Endothelial cell of umbilical vein (primary cell): ENCODE data around the gene FRYL. TPM values are rescaled to one million over a fixed set of nuclear protein-coding genes. Genes with fewer than 3 reads are reported as not detected.

Source experiments
- BruUV-seq: library from RNA; stranded (reverse); fragments of 400-500 nt; replicated peaks from 2 replicates; lab custom pipeline; 2021; lab: Mats Ljungman, UMichigan
- CTCF ChIA-PET: fragments of 300-600, 350-600 bp; sonication (Branson Sonifier 250); formaldehyde crosslinking; loops from one replicate; lab custom pipeline; 2021; ENCODE audit warnings: antibody characterized with exemption, inconsistent platforms; lab: Charles Lee
- POLR2A ChIA-PET: fragments of 300-600, 350-600 bp; sonication (Branson Sonifier 250); formaldehyde crosslinking; loops from one replicate; lab custom pipeline; 2021; ENCODE audit warnings: antibody characterized with exemption, inconsistent platforms; lab: Charles Lee
- DNase-seq: peaks from one replicate; pipeline ENCODE4 v3.0.0-alpha.2; 2011; ENCODE audit warnings: low read depth, low spot score
- FAIRE-seq: peaks from 2 replicates; lab custom pipeline; 2011; peaks lifted over from hg19 to GRCh38; lab: Jason Lieb, UNC
- H2AFZ ChIP-seq: 2 replicates; pipeline ENCODE4 v1.6.0; 2012; ENCODE audit warnings: low read depth, low read length, control low read depth, inconsistent platforms
- H3K27ac ChIP-seq: 2 replicates; pipeline ENCODE4 v1.5.1; 2011; ENCODE audit warnings: low read depth, mild to moderate bottlenecking, control low read depth, low read length, moderate library complexity; ENCODE audit not compliant: insufficient read depth
- H3K27me3 ChIP-seq, 2 experiments: 2 replicates each; pipeline versions ENCODE4 v1.6.0 to v1.6.1; 2011; ENCODE audit warnings: low read length in 2 of 2, mixed read lengths in 1 of 2; ENCODE audit not compliant: control insufficient read depth in 2 of 2, insufficient read depth in 2 of 2
- H3K36me3 ChIP-seq, 2 experiments: 2 replicates in 1 of 2; 3 replicates in 1 of 2; pipeline ENCODE4 v1.5.1; 2011; ENCODE audit warnings: low read length in 2 of 2, mild to moderate bottlenecking in 1 of 2, moderate library complexity in 1 of 2; ENCODE audit not compliant: control insufficient read depth in 2 of 2, insufficient read depth in 2 of 2; ENCODE audit errors: extremely low read depth in 1 of 2
- H3K4me1 ChIP-seq: 3 replicates; pipeline ENCODE4 v1.5.1; 2011; ENCODE audit warnings: mild to moderate bottlenecking, low read length; ENCODE audit not compliant: control insufficient read depth, insufficient read depth; ENCODE audit errors: extremely low read depth
- H3K4me2 ChIP-seq: 2 replicates; pipeline ENCODE4 v1.6.1; 2011; ENCODE audit warnings: low read length, control low read depth, mixed read lengths; ENCODE audit not compliant: insufficient read depth
- H3K4me3 ChIP-seq, 3 experiments: fragments of 200-600 bp in 1 of 3; sonication (generic), shearing (Covaris generic) in 1 of 3; replicated peaks in 1 of 3; 2 replicates each; pipeline ENCODE4 v1.5.1; 2011 to 2016; ENCODE audit warnings: control low read depth in 3 of 3, low read length in 3 of 3, mild to moderate bottlenecking in 2 of 3, inconsistent platforms in 1 of 3, low read depth in 1 of 3, moderate library complexity in 1 of 3; ENCODE audit not compliant: insufficient read depth in 1 of 3
- H3K79me2 ChIP-seq: 2 replicates; pipeline ENCODE4 v1.6.0; 2012; ENCODE audit warnings: low read length, inconsistent platforms; ENCODE audit not compliant: control insufficient read depth, insufficient read depth
- H3K9ac ChIP-seq: replicated peaks from 2 replicates; pipeline ENCODE3; 2011; ENCODE audit warnings: low read length, control low read depth; ENCODE audit not compliant: insufficient read depth; ENCODE audit errors: extremely low read depth
- H3K9me1 ChIP-seq: replicated peaks from 3 replicates; pipeline ENCODE4 v1.6.0; 2011; ENCODE audit warnings: mild to moderate bottlenecking, low read length; ENCODE audit not compliant: control insufficient read depth, insufficient read depth; ENCODE audit errors: extremely low read depth
- H3K9me3 ChIP-seq: replicated peaks from 2 replicates; pipeline ENCODE4 v1.5.1; 2012; ENCODE audit warnings: low read length, inconsistent platforms; ENCODE audit not compliant: control insufficient read depth, insufficient read depth
- H4K20me1 ChIP-seq: replicated peaks from 2 replicates; pipeline ENCODE3; 2011; ENCODE audit warnings: mild to moderate bottlenecking, low read length; ENCODE audit not compliant: control insufficient read depth, insufficient read depth; ENCODE audit errors: extremely low read depth
- EZH2 ChIP-seq: IDR thresholded peaks from 2 replicates; pipeline ENCODE4 v1.6.1; 2012; ENCODE audit warnings: borderline replicate concordance, low read depth, mild to moderate bottlenecking, moderate library complexity, low read length, inconsistent platforms; ENCODE audit not compliant: severe bottlenecking
- FOS ChIP-seq: IDR thresholded peaks from 2 replicates; pipeline ENCODE4 v1.6.1; 2011; ENCODE audit warnings: mild to moderate bottlenecking, low read length, moderate library complexity, borderline replicate concordance; ENCODE audit not compliant: insufficient read depth
- GATA2 ChIP-seq: IDR thresholded peaks from 2 replicates; pipeline ENCODE4 v1.7.0; 2011; ENCODE audit warnings: low read depth, mild to moderate bottlenecking, moderate library complexity, mixed read lengths, low read length; ENCODE audit not compliant: insufficient read length, insufficient read depth
- JUN ChIP-seq: IDR thresholded peaks from 2 replicates; pipeline ENCODE4 v1.6.1; 2011; ENCODE audit warnings: borderline replicate concordance, low read depth; ENCODE audit not compliant: insufficient read length, insufficient read depth
- MAX ChIP-seq: IDR thresholded peaks from 2 replicates; pipeline ENCODE4 v1.6.1; 2011; ENCODE audit not compliant: insufficient read depth, insufficient read length
- MYC ChIP-seq: IDR thresholded peaks from one replicate; pipeline ENCODE4 v1.6.1; 2011; ENCODE audit warnings: mild to moderate bottlenecking, low read depth, low read length
- POLR2A ChIP-seq: IDR thresholded peaks from 2 replicates; pipeline ENCODE4 v1.6.1; 2012; ENCODE audit warnings: low read depth, mild to moderate bottlenecking, control low read depth, low read length
- POLR2AphosphoS5 ChIP-seq: IDR thresholded peaks from 2 replicates; pipeline ENCODE4 v1.6.1; 2012; ENCODE audit warnings: low read depth, mild to moderate bottlenecking, control low read depth, low read length, moderate library complexity; ENCODE audit not compliant: insufficient read depth
- dilution Hi-C: fragments of 300-500 bp; cut with MboI; formaldehyde crosslinking; loops from one replicate; pipeline ENCODE4 v1.15.0; 2019; ENCODE audit warnings: low sequenced_read_pairs; ENCODE audit not compliant: extremely low pct_ligation_motif_present
- intact Hi-C: fragments of 100-400 bp; cut with micrococcal nuclease; formaldehyde crosslinking; loops from one replicate; pipeline ENCODE4 v1.10.0; 2022
- polyA plus RNA-seq, 4 experiments: library from polyadenylated mRNA; depleted of rRNA in 3 of 4; stranded (reverse) in 3 of 4; unstranded in 1 of 4; fragments of >200 nt; gene quantifications; 2 replicates each; pipeline versions ENCODE4 v1.2.1 to v1.2.3, GENCODE V29; 2011 to 2012; ENCODE audit warnings: missing spikeins in 1 of 4
- total RNA-seq: library from RNA; stranded (reverse); gene quantifications from 2 replicates; pipeline ENCODE4 v1.2.3, GENCODE V29; 2021
- TF ChIP-seq, protein P1 (sequence below), 2 donors: IDR thresholded peaks; 1 replicate in 1 of 2; 2 replicates in 1 of 2; pipeline ENCODE4 v1.5.1; 2011; ENCODE audit warnings: low read length in 2 of 2, mild to moderate bottlenecking in 2 of 2, moderate library complexity in 2 of 2, control low read depth in 1 of 2, inconsistent platforms in 1 of 2, low read depth in 1 of 2; ENCODE audit not compliant: insufficient read depth in 1 of 2; ENCODE audit errors: extremely low read depth in 1 of 2

The FRYL gene
- total and polyA plus RNA-seq, 2 donors (not counting 3 experiments of a cell fraction or from before 2014, with no cell fraction given) = 17.0 to 84.9 TPM

DNA sequence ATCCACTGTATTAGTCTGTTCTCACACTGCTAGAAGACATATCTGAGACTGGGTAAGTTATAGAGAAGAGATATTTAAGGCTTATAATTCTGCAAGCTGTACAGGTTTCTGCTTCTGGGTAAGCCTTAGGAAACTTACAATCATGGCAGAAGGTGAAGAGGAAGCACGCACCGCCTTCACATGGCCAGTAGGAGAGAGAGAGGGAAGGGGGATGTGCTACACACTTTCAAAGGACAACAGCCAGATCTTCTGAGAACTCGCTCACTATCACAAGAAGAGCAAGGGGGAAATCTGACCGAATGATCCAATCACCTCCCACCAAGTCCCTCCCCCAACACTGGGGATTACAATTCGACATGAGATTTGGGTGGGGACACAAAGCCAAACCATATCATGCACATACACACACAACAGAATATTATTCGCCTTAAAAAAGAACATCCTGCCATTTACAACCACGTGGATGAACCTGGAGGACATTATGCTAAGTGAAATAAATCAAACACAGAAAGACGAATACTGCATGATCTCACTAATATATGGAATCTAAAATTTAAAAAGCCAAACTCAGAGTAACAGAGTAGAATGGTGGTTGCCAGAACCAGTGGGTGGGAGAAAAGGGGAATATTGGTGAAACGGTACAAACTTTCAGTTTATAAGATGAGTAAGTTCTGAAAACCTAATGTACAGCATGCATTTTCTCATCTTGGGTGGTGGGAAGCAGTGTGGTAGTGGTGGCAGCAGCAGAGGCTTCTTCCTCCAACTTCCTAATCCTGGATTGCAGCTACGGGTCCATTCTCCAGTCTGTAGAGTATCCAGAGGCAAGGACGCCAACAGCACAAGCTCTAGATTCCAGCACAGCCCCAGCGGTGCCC, 12.8 kb downstream of the FRYL start:
- CTCF ChIA-PET = no interaction called here
- no TSS peak for BruUV-seq
- H3K36me3 ChIP-seq = no peaks in the 10 kb centered on the region
- no peak overlapping the region for H2AFZ ChIP-seq
- H3K9me3 ChIP-seq = no peaks in the 10 kb centered on the region
- peaks cover 96% of the 10 kb centered on the region for H3K79me2 ChIP-seq
- dilution Hi-C loops = no loop called here
- FAIRE-seq = no peak
- no peak overlapping the region for H3K27ac ChIP-seq
- no peak overlapping the region for H3K4me3 ChIP-seq
- H3K4me1 ChIP-seq = peaks cover 6% of the 10 kb centered on the region
- no peak overlapping the region for H3K9ac ChIP-seq
- no peaks in the 10 kb centered on the region for H3K27me3 ChIP-seq
- intact Hi-C loops = no loop called here
- no peak overlapping the region for H3K4me2 ChIP-seq
- no peak for DNase-seq
- H4K20me1 ChIP-seq = peaks cover 13% of the 10 kb centered on the region
- H3K9me1 ChIP-seq = no peaks in the 10 kb centered on the region
- POLR2A ChIA-PET = no interaction called here
- TF ChIP-seq POLR2A (no peak), POLR2AphosphoS5 (no peak), MYC (no peak), FOS (no peak), GATA2 (no peak), MAX (no peak), JUN (no peak), EZH2 (no peak)
- TF ChIP-seq, protein P1, sequence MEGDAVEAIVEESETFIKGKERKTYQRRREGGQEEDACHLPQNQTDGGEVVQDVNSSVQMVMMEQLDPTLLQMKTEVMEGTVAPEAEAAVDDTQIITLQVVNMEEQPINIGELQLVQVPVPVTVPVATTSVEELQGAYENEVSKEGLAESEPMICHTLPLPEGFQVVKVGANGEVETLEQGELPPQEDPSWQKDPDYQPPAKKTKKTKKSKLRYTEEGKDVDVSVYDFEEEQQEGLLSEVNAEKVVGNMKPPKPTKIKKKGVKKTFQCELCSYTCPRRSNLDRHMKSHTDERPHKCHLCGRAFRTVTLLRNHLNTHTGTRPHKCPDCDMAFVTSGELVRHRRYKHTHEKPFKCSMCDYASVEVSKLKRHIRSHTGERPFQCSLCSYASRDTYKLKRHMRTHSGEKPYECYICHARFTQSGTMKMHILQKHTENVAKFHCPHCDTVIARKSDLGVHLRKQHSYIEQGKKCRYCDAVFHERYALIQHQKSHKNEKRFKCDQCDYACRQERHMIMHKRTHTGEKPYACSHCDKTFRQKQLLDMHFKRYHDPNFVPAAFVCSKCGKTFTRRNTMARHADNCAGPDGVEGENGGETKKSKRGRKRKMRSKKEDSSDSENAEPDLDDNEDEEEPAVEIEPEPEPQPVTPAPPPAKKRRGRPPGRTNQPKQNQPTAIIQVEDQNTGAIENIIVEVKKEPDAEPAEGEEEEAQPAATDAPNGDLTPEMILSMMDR (IDR thresholded peaks at IDR 0.05; ENCODE audit: extremely low read depth in 1 of 2, insufficient read depth in 1 of 2, low read depth in 1 of 2, low read length in 2 of 2) = no peak
